Chondrocyte (in vitro differentiated cells): ENCODE measurements around the gene DUSP6. TPM values are rescaled to one million over a fixed set of nuclear protein-coding genes. Genes with fewer than 3 reads are reported as not detected.
A peak's percentile ranks its signal among the peaks of the same experiment; 100 is the strongest.

Source experiments
- DNase-seq: peaks from one replicate; pipeline ENCODE4 v3.0.0; 2021; ENCODE audit warnings: mixed read lengths, low spot score
- H3K27ac Mint-ChIP-seq: one replicate; pipeline ENCODE4 v1.8.0; 2021; ENCODE audit warnings: mild to moderate bottlenecking, moderate library complexity, mixed read lengths; ENCODE audit not compliant: unreplicated experiment
- H3K27me3 Mint-ChIP-seq: 2 replicates; pipeline ENCODE4 v1.8.0; 2021; ENCODE audit warnings: low read depth, mixed read lengths
- H3K36me3 Mint-ChIP-seq: 2 replicates; pipeline ENCODE4 v1.8.0; 2021; ENCODE audit warnings: low read depth, mixed read lengths
- H3K4me1 Mint-ChIP-seq: 2 replicates; pipeline ENCODE4 v1.8.0; 2021; ENCODE audit warnings: low read depth, mild to moderate bottlenecking, mixed read lengths
- H3K4me3 Mint-ChIP-seq: one replicate; pipeline ENCODE4 v1.8.0; 2021; ENCODE audit warnings: mild to moderate bottlenecking, moderate library complexity, mixed read lengths; ENCODE audit not compliant: unreplicated experiment
- H3K9me3 Mint-ChIP-seq: 2 replicates; pipeline ENCODE4 v1.8.0; 2021; ENCODE audit warnings: low read depth, mixed read lengths
- CTCF ChIP-seq: fragments of 200-600 bp; sonication (generic); IDR thresholded peaks from 2 replicates; pipeline ENCODE4 v1.5.0; 2021; ENCODE audit warnings: antibody characterized with exemption, mild to moderate bottlenecking, moderate library complexity
- total RNA-seq: library from RNA; stranded (reverse); gene quantifications from 3 replicates; pipeline ENCODE4 v1.2.1, GENCODE V29; 2021

The DUSP6 gene
- total RNA-seq, 1 donor from 2014 or later = 8.3 TPM

- TF ChIP-seq CTCF = no peak
- Mint-ChIP-seq H3K4me1 (peaks cover 24% of the 10 kb centered on the region), H3K27ac (no peak overlapping the region), H3K27me3 (no peaks in the 10 kb centered on the region), H3K4me3 (no peak overlapping the region), H3K9me3 (no peaks in the 10 kb centered on the region), H3K36me3 (no peaks in the 10 kb centered on the region)
- no peak for DNase-seq
Observed at GRCh38 chr12:89393551-89394121, 41.3 kb upstream of the DUSP6 start.

GRCh38 chr12:89392391-89392790 lies 40.1 kb upstream of the DUSP6 start:
- TF ChIP-seq CTCF = no peak
- Mint-ChIP-seq H3K36me3 (no peaks in the 10 kb centered on the region), H3K27me3 (no peaks in the 10 kb centered on the region), H3K4me1 (peaks cover 24% of the 10 kb centered on the region), H3K4me3 (no peak overlapping the region), H3K9me3 (no peaks in the 10 kb centered on the region), H3K27ac (no peak overlapping the region)
- no peak for DNase-seq

GRCh38 chr12:89391726-89392336 lies 39.5 kb upstream of the DUSP6 start:
- no peak for DNase-seq
- no peak overlapping the region for H3K4me3 Mint-ChIP-seq
- peaks cover 24% of the 10 kb centered on the region for H3K4me1 Mint-ChIP-seq
- no peak overlapping the region for H3K27ac Mint-ChIP-seq
- H3K36me3 Mint-ChIP-seq = no peaks in the 10 kb centered on the region
- no peaks in the 10 kb centered on the region for H3K27me3 Mint-ChIP-seq
- no peaks in the 10 kb centered on the region for H3K9me3 Mint-ChIP-seq
- TF ChIP-seq CTCF = no peak

- no peaks in the 10 kb centered on the region for H3K9me3 Mint-ChIP-seq
- H3K27me3 Mint-ChIP-seq = no peaks in the 10 kb centered on the region
- no peaks in the 10 kb centered on the region for H3K36me3 Mint-ChIP-seq
- H3K4me1 Mint-ChIP-seq = peaks cover 24% of the 10 kb centered on the region
- H3K4me3 Mint-ChIP-seq = no peak overlapping the region
- no peak for TF ChIP-seq CTCF
- peak overlapping the region; percentile 0 for H3K27ac Mint-ChIP-seq
- DNase-seq = no peak
Observed at GRCh38 chr12:89390802-89391673, 38.7 kb upstream of the DUSP6 start.

GRCh38 chr12:89389755-89390661 lies 37.7 kb upstream of the DUSP6 start:
- Mint-ChIP-seq H3K27ac (peak overlapping the region; percentile 15), H3K36me3 (no peaks in the 10 kb centered on the region)

More at GRCh38 chr12:89389755-89390661, 37.7 kb upstream of the DUSP6 start:
- Mint-ChIP-seq H3K27me3 (no peaks in the 10 kb centered on the region), H3K9me3 (no peaks in the 10 kb centered on the region), H3K4me3 (no peak overlapping the region), H3K4me1 (peaks cover 25% of the 10 kb centered on the region)
- no peak for TF ChIP-seq CTCF
- DNase-seq = no peak
